Caki2 (cell line): ENCODE data around the gene CCND3. TPM values are rescaled to one million over a fixed set of nuclear protein-coding genes. Genes with fewer than 3 reads are reported as not detected.
A peak's percentile ranks its signal among the peaks of the same experiment; 100 is the strongest.

ENCODE experiments used
- DNase-seq: peaks from one replicate; pipeline ENCODE4 v3.0.0-alpha.2; 2015; ENCODE audit warnings: low read depth
- in situ Hi-C: cut with HindIII; loops from 2 replicates; pipeline ENCODE4 v1.10.0; 2016; ENCODE audit warnings: low sequenced_read_pairs, low pct_unique_long_range_greater_than_20kb, mixed read lengths
- total RNA-seq: library from RNA; depleted of rRNA; stranded (reverse); fragments of >200 nt; shearing (Covaris generic); gene quantifications from 2 replicates; pipeline ENCODE4 v1.2.3, GENCODE V29; 2014; ENCODE audit warnings: low replicate concordance; rRNA removed

Gene CCND3
- 209 and 278 TPM in 2 replicates for total RNA-seq

DNA sequence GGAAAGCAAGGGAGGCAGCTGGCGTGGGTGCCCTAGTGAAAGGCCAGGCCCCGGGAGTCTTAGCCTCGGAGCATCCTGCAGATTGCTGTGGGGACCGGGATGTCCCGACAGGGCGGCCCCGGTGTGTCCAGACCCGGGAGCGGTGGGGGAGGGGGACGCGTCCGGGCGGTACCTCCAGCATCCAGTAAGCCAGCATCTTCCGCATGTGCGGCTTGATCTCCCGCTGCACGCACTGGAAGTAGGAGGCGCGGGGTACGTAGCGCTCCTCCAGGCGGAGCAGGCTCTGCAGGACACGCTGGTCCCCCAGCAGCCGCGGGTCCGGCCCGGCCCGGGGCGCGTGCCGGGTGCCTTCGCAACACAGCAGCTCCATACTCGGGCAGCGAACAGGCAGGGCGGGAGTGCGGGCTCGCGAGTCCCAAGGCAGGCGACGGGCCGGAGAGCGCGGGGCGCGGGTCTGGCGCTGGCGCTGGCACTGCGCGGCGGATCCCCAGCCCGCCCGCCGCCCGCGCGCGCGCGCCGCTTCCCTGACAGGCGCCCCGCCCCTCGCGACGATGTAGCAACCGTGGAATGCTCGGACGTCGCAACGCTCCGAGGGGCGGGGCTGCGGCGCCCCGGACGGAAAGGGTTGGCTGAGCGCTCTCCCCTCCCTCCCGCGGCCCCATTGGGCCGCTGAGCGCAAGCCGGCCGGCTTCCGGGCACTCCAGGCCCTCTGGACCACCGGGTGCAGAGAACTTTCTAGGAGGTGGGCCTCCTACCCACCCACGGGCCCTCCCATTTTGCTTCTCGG, at the start of gene CCND3:
Gene CCND3 (minus strand): TSS at position 529 of the 787 bp plus-strand sequence. CDS start 159 bp downstream, at position 370.
- DNase-seq = peak; percentile 99
- in situ Hi-C loops = loop anchor here (25.0 kb wide), 1 partner anchor 96 kb away; no protein-coding TSS in a partner anchor

DNA sequence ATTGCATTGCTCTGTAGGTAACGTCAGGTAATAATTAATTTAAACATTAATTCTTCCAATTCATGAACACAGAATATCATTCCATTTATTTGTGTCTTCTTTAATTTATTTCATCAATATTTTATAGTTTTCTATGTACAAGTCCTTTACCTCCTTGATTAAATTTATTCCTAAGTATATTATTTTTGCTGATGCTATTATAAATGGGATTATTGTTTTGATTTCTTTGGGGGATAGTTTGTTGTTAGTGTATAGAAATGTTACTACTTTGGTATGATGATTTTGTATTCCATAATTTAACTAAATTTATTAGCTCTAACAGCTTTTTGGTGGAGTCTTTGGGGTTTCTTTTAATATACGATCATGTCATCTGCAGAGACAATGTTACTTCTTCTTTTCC, 44.7 kb upstream of the CCND3 start:
- no peak for DNase-seq
- in situ Hi-C loops = no loop called here

DNA sequence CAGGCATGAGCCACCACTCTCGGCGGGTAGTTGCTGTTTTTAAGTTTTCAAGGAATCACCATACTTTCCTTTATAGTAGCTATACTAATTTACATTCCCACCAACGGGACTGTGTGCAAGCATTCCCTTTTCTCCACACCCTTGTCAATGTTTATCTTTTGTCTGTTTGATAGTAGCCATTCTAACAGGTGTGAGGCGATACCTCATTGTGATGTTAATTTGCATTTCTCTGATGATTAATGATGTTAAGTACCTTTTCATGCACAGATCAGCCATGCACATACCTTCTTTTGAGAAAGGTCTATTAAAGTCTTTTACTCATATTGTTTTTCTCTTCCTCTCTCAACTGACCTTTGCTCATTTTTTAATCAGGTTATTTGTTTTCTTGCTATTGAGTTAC, 43.0 kb upstream of the CCND3 start:
- DNase-seq = no peak
- in situ Hi-C loops = no loop called here

DNA sequence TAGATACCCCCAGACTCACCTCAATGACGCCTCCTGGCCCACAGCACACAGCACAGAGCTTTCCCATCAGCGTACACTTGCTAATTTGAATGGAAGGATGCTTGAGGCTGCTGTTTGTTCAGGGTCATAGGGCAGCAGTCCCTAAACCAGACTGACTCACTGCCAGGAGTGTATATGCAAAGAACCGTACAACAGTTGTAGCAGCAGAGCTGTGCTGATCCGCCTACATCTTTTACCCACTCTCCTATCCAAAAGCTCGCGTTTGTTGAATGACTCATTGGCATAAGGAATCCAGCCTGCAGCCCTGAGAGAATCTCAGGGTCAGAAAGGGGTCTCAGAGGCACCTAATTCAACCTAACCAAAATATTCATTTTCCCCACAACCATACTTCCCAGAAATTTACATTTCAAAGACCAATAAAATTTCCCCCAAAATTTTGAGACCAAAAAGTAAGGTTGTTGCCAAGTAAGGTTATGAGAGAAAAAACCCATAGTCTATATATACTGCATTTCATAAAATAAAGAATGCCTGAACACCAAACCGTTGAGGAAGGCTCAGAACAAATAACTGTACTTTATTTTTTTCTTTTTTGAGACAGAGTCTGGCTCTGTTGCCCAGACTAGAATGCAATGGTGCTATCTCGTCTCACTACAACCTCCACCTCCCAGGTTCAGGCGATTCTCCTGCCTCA, 35.3 kb upstream of the CCND3 start:
- in situ Hi-C loops = no loop called here
- DNase-seq = peak; percentile 40

DNA sequence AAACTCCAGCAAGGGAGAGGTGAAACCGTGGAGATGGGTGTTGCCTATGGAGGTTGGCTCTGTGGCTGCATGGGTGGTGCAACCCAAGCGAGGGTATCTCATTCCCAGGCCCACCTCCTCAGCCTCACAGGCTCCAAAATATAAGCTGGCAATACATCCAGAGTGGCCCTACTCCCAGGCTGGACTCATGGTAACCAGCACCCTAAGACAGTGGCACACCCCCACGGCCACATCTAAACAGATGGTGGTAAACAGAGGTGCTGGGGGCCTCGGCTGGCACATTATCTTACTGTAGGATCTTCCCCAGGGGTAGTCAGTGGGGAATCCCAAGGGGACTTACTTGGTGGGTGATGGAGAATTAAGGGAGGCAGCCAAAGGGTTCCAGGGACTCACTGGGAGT, 33.7 kb upstream of the CCND3 start:
- DNase-seq = no peak
- in situ Hi-C loops = no loop called here

DNA sequence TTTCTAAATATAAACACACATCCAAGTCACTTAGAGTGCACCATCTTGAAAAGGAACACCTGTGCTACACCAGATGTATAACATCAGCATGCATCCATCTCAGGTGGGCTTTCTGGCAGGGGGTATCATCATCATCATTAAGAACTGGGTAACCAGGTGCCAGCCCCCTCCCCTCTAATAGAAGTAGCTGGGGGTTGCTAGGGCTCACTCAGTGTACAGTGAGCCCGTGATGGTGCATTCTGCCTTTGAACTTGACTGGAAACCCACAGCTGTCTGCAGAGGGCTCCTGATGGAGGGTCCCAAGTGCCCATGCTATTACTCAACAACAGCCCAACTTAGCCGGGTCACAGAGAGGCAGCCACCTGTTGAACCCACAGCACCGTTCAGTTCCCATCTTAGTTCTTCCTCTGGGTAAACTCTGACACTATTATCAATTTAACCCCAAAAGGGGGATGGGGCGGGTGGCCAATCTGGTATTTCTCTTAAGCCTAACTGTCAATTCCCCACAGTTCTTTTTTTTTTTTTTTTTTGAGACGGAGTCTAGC, 32.7 kb upstream of the CCND3 start:
- DNase-seq = no peak
- in situ Hi-C loops = no loop called here

DNA sequence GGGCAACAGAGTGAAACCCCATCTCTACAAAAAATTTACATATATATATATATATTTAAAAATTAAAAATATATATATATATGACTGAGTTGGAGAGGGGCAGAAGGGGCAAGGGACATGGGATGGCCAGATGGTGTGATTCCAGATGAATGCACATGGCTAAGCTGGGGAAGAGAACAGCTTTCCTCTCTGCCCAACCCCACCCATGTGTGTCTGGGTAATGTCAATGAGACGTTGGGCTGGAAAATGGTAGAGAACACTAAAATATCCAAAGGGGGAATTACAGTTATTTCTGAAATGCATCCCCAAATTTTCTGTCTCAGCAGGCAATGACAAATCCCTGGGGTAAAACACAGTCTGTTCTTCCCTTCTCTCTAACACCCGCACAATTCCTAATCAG, 31.2 kb upstream of the CCND3 start:
- in situ Hi-C loops = no loop called here
- DNase-seq = no peak

DNA sequence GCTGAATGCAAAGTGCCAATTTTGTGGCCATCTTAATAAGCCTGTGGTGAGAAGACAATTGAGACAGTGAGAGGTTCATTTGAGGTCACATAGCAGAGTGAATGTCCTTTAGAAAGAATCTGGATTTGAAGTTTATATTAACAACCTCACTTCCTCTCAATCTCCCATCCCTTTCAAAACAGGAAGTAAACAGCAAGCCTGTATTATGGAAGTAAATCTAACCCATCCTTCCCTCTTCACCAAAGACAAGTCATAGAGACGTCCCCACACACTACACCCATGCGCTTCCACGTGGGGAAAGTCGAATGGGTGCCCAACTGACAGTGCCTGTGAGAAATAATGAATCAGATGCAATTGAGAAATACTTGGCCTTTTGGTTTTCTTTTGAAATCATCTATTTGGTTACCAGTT, 28.8 kb upstream of the CCND3 start:
- in situ Hi-C loops = no loop called here
- DNase-seq = no peak

DNA sequence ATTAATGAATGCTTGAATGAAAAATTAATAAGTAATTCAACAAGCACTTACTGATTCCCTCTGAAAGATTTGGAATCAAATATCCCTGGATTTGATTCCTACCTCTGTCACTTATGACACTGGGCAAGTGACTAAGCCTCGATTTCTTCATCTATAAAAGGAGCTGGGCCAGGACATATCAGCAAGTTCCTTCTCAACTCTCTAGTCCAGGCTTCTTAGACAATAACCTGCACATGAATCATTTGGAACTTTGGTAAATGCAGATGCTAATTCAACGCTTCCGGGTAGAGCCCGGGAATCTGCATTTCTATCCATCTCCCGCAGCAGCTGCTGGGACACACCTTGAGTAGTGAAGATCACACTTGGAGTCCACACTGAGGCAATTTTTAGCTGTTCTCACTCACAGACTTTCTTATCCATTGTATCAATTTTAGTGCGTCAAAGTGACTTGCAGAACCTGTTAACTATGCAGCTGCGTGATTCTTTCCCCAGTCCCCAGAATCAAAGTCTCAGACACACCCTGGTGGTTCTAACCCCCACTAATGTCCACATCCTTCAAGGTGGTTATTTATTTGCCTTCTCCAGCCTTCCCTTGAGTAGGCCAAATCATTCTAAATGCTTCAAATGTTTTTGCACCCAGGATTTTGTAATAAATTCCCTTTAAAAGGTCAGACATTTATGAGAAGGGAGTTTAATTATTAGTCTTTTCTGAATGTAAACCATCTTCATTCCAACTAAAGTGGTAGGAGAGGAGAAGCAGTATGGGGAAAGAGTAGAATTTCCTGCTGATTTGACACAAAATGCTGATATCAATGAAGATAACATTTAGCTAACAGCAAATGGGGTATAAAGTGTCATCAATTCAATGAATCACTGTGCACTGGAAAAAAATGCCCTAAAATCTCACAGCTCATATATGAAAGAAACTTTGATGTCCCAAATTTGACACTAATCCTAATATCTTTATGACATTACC, 26.0 kb upstream of the CCND3 start:
- DNase-seq = peak; percentile 97
- in situ Hi-C loops = no loop called here

DNA sequence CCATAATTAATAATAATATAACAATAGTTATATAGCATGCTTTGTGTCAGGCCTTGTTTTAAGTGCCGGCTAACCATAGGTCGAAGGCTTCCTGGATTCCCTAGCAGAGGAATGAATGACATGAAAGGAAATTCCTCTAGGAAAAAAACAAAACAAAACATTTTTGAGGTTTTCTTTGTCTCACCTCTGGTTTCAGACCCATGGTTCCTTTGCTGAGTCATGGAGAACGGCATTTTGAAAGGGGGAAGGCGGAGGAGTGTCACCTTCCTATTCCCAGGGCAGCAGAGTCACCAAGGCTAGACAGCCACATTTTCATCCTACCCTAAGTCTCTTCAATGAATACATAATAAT, 25.3 kb upstream of the CCND3 start:
- in situ Hi-C loops = no loop called here
- DNase-seq = peak; percentile 97

DNA sequence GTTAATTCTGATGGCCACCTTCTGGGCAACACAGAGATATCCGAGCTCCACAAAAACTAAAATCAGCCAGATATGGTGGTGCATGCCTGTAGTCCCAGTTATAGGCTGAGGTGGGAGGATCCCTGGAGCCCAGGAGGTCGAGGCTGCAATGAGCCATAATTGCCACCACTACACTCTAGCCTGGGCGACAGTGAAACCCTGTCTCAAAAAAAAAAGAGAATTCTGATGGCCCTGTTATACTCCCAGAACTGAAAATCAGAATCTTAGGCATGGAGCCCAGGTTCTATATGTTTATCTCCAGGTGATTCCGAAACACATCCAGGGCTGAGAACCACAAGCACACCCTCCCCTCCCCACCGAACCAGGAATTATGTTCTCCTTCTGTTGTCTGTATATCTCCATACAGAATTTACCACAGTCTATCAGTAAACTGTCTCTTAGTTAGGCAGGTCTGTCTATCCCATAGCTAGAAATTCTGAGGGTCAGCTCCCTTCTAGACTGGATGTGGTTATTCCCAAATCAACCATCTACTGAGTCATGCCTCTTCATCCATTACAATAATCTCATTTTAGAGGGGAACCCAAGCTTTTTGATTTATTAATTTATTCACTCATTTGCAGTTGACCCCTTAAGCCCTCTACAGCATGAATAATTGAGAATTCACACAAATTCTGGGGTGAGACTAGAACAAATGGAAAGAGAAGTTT, 24.8 kb upstream of the CCND3 start:
- DNase-seq = no peak
- in situ Hi-C loops = no loop called here

DNA sequence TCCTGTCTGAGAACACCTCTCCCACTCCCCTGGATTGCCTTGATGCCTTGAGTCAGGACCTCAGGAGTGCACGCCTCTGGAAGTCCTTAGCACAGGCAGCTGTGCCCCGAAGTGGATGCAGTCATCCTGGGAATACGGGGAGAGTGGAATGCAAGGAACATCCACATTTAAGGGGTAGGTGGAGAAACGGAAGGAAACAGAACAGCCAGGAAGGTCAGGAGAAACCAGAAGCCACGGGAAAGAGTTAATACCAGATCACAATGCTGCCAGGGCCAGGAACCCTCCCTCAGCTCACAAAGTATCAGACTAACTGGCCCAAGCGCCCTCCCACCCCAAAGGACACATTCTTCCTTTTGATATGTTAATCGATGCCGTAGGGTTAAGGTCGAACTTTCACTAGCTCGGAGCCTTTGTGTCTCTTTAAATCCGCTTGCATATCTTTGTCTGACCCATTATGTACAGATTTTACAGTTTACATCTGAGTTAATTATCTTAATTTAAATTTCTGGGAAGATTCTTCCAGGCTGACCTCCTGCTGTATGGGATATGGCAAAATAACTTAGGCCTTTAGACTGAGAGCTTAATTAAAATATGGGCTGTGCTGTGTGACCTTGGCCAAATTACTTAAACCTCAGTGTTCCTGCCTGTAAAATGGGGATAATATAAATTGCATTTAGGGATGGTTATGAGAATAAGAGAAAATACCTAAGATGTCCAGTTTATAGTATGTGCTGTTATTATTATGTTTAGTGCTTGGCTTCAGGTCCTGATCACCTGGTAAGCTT, 24.0 kb upstream of the CCND3 start:
- in situ Hi-C loops = no loop called here
- no peak for DNase-seq

DNA sequence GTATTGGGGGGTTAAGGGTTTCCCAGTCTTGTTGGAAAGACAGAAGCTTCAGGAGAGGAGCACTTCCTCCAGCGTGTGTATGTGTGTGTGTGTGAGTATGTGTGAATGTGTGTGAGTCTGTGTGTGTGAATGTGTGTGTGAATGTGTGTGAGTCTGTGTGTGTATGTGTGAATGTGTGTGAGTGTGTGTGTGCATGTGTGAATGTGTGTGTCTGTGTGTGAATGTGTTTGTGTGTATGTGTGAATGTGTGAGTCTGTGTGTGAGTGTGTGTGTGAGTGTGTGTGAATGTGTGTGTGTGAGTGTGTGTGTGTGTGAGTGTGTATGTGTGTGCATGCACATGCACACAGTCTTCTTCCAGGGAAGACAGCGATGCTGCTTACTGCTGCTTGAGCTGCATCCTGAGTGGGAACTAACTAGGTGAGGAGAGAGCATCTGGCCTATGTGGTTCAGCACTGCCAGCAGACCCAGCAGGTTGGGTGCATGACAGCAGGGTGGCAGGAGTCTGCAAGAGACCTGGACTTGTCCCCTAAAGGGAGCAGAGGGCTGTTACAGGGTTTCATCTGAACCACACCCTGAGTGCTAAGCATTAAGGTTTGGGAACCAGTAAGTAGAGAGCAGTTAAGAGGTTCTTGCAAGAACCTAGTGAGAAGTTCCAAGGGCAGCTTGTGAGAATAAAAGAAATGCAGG, 22.7 kb upstream of the CCND3 start:
- in situ Hi-C loops = no loop called here
- DNase-seq = peak; percentile 33

DNA sequence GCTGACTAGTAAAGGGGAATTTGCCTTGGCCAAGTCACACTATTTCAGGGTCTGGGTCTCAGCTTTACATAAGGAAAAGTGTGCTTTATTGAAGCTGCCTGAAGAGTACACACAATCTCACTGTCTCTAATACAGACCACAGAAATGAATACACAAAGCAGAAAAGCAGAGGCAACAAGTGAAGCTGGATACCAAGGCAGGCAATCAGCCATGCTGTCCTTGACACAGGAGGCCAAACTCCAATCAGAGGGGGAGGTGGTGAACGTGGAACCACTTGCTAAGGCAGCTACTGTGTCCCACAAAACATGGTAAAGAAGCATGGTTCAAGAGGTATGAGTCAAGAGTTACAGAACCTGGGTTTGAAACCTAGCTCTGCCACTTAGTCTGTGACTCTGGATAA, 21.8 kb upstream of the CCND3 start:
- DNase-seq = no peak
- in situ Hi-C loops = no loop called here

DNA sequence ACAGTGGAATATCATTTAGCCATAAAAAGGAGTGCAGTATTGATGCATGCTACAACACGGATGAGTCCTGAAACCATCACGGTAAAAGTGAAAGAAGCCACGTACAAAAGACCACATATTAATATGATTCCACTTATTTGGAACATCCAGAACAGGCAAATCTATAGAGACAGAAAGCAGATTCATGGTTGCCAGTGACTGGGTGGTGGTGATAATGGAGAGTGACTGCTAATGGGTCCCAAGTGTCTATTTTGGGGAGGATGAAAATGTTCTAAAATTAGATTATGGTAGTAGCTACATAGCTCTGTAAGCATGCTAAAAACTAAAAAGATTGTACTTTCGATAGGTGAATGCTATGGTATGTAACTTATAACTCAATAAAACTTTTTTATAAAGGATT, 18.4 kb upstream of the CCND3 start:
- in situ Hi-C loops = no loop called here
- DNase-seq = no peak

DNA sequence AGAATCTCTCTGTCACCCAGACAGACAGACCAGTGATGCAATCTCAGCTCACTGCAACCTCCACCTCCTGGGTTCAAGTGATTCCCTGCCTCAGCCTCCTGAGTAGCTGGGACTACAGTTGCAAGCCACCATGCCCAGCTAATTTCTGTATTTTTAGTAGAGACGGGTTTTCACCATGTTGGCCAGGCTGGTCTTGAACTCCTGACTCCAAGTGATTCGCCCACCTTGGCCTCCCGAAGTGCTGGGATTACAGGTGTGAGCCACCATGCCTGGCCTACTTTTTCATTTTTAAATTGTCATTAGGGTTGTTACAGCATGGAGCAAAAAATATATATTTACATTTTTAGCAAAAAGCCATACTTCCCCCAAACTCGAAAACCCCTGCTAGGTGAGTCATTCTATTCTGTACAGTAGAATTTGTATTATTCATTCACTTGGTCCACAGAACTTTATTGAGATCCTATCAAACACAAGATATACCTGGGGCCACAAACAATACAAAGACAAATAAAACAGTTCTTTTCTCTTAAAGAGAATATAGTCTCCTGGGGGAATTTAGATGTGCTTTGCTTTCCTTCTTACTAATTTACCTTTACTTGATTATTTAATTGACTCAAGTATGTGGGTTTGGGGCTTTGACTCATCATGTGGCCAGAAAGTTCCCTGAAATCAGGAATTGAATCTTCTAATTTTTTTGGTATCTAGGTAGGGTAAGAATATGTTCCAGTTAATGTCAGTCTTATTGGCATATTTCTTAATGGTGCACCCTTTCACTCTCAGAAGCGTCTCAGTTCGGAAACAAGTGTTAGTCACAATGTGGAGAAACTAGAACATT, 16.6 kb upstream of the CCND3 start:
- in situ Hi-C loops = no loop called here
- no peak for DNase-seq
